Keratinocyte (primary cell): Measurements from ENCODE around the gene SLC39A1.

Source experiments
- EZH2 ChIP-seq: IDR thresholded peaks from one replicate; pipeline ENCODE4 v1.6.1; 2012; ENCODE audit warnings: inconsistent platforms, mild to moderate bottlenecking, low read length, moderate library complexity
- TF ChIP-seq, protein P1 (sequence below), 3 experiments: IDR thresholded peaks in 1 of 3; conservative IDR thresholded peaks in 1 of 3; optimal IDR thresholded peaks in 1 of 3; 2 replicates in 2 of 3; 3 replicates in 1 of 3; pipeline versions ENCODE3 to v1.5.1; 2011; ENCODE audit warnings: low read length in 3 of 3, mild to moderate bottlenecking in 3 of 3, moderate library complexity in 2 of 3, control low read depth in 1 of 3, inconsistent platforms in 1 of 3; ENCODE audit not compliant: insufficient read depth in 2 of 3; ENCODE audit errors: extremely low read depth in 1 of 3

DNA sequence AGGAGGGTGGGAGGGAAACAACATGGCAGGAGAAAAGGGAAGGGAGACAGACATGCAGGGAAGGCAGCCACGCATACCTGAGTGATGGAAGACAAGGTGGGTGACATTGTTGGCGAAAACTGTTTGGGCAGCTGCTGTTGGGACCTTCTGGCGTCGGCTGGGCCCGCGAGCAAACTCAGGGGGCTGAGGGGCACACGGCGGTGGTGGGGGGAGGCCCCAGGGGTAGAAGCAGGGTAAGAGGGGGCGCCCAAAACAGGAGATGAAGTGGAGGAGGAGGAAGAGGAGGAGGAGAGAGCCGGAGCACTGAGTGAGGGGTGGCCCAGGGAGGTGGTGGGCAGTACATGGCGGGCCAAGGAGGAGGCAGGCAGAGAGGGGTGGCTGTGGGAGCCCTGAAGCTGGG lies 12.2 kb downstream of the SLC39A1 start:
- TF ChIP-seq, protein P1, sequence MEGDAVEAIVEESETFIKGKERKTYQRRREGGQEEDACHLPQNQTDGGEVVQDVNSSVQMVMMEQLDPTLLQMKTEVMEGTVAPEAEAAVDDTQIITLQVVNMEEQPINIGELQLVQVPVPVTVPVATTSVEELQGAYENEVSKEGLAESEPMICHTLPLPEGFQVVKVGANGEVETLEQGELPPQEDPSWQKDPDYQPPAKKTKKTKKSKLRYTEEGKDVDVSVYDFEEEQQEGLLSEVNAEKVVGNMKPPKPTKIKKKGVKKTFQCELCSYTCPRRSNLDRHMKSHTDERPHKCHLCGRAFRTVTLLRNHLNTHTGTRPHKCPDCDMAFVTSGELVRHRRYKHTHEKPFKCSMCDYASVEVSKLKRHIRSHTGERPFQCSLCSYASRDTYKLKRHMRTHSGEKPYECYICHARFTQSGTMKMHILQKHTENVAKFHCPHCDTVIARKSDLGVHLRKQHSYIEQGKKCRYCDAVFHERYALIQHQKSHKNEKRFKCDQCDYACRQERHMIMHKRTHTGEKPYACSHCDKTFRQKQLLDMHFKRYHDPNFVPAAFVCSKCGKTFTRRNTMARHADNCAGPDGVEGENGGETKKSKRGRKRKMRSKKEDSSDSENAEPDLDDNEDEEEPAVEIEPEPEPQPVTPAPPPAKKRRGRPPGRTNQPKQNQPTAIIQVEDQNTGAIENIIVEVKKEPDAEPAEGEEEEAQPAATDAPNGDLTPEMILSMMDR (optimal IDR thresholded peaks at IDR 0.05 in 1 of 3, IDR thresholded peaks at IDR 0.05 in 1 of 3, conservative IDR thresholded peaks at IDR 0.05 in 1 of 3; ENCODE audit: extremely low read depth in 1 of 3, insufficient read depth in 2 of 3, low read length in 3 of 3): no peak
- no peak for TF ChIP-seq EZH2
